ENCODE measurements around the gene SOCS6. TPM values are rescaled to one million over a fixed set of nuclear protein-coding genes. Genes with fewer than 3 reads are reported as not detected.
"Not testable (repeated sequence)": the region's sequence is repeated elsewhere in the genome, so short reads cannot be mapped to it uniquely, and the experiment has no call there.

Gene SOCS6
- total RNA-seq, 1 donor from 2014 or later: 29.9 TPM

DNA sequence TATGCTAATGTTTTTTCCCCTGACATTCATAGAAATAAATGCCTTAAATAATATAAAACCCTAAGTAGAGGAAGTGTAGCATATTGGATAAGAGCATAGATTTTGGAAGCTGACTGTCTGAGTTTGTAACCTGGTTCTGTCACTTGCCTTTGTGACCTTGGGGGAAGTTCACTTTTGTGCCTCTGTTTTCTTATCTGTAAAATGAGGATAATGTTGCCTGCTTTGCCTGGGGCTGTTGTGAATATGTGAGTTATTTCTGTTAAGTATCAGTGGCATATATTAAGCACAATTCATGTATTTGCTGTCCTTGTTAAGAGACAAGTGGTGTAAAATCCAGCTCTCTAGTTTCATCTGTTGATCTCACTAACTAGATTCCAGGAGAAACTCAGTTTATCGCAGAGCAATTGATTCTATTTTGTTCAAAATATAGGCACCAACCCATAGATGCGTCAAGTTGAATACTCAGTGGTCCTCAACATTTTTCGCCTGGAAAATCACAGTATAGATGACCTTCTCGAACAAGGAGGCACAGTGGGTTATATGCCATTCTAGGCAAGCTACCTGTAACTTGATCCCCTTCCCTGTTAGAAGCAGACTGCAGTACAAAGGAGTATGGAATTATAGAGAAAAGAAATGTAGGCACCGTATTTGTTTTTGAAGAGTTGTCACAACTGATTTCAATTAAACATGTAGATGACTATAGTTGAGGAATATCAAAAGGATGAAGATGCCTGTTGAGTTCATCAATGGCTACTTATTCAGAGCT, 67.0 kb downstream of the SOCS6 start:
- no peak for DNase-seq (ENCODE audit: low spot score)

DNA sequence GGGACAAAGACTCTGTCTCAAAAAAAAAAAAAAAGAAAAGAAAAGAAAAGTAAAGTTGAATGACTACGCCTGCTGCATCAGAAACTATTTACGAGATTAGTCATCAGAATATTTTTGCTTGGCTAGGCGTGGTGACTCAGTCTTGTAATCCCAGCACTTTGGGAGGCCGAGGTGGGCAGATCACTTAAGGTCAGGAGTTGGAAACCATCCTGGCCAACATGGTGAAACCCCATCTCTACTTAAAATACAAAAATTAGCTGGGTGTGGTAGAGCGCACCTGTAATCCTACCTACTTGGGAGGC, 69.2 kb downstream of the SOCS6 start:
- DNase-seq (ENCODE audit: low spot score): not testable (repeated sequence)

DNA sequence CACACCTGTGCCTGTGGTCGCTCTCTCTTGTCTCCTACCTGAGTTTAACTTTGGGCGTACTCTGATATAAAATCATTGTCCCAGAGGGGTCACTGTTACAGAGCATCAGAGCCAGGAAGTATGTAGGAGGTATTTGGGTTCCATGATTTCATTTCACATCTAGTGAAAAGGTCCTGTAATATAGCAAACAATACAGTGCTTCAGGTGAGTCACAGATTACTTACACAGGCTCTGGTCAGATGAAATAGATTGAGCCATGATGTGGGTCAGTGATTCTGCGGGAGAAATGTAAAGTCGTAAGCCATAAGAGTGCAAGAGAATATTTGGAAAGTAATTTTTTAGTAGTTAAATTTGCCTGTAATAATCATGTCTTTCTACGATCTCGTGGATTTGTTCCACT, 70.2 kb downstream of the SOCS6 start:
- DNase-seq (ENCODE audit: low spot score): no peak

DNA sequence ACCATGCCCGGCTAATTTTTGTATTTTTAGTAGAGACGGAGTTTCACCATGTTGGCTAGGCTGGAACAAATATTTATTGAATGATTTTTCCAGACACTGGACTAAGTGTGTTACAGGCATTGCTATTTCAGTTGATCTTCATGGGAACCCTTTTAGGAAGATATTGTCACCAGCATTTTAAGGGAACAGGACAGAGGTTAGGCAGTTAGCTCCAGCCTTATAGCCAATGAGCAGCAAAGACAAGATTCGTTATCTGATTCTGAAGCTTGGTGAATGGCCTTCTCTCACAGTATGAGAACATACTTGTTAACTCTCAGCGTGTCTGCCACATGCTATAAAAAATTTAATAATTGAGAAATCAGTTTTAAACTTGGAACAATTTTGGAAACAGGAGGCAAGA, 73.4 kb downstream of the SOCS6 start:
- no peak for DNase-seq (ENCODE audit: low spot score)

DNA sequence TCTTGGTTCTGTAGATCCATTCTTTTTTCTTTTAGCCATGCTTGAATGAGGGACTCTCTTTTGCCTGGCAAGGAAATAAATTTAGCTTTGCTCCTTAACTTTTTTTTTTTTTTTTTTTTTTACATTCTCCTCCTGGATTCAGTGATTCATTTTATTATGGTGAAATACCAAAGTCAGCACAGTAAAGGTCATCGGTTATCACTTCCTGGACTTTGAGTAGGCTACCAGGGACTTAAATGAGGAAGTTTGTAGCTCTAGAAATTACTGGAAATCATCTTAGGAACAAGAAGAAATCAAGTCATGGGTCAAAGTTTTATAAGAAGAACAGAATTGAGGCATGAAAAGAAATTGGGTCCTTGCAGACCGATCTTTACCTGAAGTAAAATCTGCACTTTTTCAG, 75.0 kb downstream of the SOCS6 start:
- no peak for DNase-seq (ENCODE audit: low spot score)

DNA sequence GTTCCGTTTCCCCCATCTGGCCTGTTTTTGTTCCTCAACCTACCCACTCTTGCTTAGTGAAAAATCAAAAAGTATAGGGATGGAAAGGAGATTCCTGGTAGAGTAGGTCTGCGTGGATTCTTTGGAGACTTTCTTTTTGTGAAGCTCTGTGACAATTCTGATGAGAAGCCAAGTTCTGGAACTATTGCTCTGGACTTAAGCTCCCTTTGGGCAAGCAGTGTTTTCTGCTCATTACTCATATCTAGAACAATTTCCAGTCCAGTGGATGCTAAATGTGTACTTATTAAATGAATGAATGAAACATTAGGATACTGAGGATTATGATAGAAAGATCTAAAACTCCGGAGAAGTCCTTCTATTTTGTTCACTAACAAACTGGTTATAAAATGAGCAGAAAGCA, 76.5 kb downstream of the SOCS6 start:
- no peak for DNase-seq (ENCODE audit: low spot score)

DNA sequence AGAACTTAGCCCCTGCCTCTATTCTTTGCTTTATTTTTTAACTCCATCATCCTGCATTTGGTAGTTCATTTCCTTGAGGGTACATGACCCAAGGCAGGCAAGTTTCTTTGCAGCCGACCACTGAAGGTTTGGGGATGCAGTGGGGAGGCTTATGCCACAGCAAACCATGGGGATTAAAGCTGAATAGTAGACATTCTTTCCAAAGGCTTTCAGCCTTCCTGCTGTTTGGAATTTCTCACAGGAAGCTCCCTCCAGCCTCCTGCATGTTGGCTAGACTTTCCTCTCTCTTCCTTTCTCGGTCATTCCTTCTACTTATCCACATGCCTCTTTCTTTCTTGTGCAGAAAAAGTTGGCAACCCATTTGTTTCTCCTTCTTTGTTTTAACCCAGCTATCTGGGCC, 77.3 kb downstream of the SOCS6 start:
- no peak for DNase-seq (ENCODE audit: low spot score)

DNA sequence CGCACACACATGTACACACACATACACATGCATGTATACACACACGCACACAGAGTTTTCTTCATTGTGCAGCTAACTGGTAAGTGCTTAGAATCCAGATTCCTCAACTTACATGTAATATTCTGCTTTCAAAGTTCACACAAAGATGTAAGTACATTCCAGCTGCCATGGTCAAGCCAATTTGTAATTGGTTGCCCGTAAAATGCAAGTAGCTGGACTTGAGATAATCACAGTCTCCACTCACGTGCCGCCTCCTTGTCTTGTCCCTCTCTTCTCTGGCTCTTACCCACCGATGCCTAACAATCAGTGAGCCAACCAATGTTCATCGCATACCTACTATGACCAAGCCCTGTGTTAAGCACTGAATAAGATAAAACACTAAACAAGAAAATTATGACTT, 77.8 kb downstream of the SOCS6 start:
- no peak for DNase-seq (ENCODE audit: low spot score)

DNA sequence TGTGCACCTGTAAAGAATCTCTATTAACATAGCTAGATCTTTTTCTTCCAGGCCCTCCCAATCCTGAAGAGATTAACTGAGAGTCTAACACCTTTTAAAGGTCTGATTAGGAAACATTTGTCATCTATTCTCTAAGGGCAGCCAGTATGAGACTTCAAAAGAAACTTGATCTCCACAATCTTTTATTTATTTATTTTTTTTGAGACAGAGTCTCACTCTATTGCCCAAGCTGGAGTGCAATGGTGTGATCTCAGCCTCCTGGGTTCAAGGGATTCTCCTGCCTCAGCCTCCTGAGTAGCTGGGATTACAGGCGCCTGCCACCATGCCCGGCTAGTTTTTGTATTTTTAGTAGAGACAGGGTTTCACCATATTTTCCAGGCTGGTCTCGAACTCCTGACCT, 78.5 kb downstream of the SOCS6 start:
- not testable (repeated sequence) for DNase-seq (ENCODE audit: low spot score)

DNA sequence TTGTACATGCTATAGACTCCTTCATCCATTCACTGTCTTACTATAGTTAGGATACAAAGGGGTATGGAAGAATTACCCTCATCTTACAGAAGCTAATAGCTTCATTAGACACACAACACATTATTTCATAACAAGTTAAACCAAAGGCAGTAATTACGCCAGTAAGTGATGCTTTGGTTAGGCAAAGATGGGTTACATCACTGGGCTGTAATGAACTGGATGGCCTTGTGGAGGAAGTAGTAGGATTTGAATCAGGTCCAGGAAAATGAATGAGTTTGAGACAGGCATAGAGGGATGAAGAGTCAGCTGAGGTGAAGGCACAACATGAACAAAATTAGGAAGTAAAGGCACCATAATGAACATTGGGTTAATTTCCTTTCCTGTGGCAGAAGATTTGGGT, 80.1 kb downstream of the SOCS6 start:
- DNase-seq (ENCODE audit: low spot score): no peak

DNA sequence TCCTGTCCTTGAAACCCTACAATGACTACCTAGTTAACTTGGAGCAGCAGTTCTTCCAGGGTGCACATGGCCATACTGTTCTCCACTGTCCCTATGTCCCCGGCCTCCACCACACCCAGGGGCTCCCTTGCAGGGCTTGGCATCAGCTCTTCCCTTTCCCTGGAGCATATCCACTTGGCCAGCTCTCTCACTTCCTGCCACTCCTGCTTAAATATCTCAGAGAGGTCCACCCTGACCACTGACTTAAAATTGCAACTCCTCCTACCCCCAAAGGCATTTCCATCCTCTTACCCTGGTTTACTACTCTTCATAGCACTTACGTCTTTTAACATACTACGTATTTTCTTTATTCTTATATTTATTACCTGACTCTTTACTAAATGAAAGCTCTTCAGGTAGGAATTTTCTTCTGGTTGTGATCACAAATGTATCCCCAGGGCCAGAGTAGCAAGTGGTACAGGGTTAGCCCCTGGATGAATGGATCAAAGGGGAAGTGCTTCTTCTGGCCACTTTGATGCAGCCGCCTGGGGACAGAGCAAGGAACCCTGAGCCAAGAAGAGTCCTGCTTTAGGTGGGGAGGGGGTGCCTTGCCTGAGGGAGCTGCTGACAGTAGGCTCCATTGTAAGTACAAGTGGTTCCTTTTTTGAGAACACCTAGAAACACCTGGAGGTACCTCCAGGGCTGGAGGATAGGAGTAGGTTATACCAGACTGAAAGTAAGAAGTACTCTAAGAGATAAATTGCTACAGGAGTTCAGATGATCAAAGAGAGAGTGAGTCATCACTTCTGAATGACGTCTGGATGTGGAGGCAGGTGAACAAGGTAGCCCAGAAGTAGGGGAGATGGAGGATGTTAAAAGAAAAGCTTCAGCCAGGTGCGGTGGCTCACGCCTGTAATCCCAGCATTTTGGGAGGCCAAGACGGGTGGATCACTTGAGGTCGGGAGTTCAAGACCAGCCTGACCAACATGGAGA, 82.2 kb downstream of the SOCS6 start:
- DNase-seq (ENCODE audit: low spot score): no peak

DNA sequence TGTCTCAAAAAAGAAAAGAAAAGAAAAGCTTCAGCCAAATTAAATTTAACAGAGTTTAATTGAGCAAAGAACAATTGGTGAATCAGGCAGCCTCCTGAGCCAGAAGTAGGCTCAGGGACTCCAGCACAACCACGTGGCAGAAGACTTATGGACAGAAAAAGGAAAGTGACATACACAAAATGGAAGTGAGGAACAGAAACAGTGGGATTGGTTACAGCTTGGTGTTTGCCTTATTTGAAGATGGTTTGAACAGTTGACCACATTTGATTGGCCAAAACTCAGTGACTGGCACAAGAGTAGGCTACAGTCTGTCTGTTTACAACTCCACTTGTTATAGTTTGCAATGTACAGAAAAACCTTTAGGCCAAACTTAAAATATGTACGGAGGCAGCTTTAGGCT, 83.1 kb downstream of the SOCS6 start:
- no peak for DNase-seq (ENCODE audit: low spot score)

DNA sequence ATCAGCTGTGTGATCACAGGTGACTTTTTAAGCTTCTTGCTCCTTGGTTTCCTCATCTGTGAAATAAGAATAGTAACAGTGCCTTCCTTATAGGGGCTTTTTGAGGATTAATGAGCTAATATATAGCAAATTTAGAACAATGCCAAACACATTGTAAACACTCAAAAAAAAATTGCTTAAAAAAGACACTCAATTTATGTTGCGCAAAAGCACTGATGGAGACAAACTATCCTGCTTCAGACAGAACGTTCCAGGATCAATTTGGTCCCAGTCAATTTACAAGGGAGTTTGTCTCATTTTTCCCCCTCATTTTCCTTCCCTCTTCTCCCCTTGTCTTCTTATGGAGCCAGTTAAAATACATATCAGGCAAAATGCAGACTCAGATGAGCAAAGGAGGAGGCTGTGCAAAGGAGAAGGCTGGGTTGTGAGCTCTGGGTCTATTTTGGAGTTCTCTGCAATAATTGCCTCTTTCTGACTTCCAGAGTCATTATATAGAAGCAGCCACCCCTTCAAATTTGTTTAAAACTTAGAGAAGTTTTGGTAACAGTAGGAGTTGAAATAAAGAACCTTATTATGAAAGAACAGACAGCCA, 83.7 kb downstream of the SOCS6 start:
- DNase-seq (ENCODE audit: low spot score): no peak

DNA sequence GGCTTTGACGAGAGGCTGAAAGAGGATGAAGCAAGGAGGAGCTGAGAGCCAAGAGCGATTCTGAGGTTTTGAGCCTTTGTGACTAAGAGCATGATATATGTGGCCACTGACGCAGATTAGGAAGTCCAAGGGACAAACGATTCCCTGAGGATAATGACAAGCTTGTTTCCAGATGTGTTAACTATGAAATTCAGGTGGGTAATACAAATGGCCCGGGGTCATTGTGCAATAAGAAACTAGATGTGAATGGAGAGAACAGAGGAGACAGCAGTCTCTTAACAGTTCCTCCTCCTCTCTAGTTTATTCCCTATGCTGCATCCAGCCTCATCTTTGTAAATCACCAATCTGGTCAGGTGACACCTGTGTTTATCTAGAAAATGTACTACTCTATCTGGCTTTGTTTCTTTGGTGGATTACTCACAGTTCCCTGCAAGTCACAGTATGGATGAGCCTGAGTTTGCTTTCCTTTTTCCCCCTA, 84.2 kb downstream of the SOCS6 start:
- DNase-seq (ENCODE audit: low spot score): no peak

DNA sequence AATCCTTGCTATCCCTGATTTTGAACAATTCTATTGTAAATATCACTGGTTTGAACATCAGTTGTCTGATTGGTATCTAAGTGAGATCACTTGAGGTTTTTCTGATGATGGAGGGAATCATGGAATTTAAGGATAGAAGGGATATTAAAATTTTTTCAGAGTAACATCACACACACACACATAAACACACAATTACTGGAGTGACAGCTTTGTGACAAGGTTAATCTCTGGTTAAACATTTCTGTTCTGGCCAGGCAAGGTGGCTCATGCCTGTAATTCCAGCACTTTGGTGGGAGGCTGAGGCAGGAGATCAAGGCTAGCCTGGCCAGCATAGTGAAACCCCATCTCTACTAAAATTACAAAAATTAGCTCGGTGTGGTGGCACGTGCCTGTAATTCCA, 85.3 kb downstream of the SOCS6 start:
- DNase-seq (ENCODE audit: low spot score): no peak

DNA sequence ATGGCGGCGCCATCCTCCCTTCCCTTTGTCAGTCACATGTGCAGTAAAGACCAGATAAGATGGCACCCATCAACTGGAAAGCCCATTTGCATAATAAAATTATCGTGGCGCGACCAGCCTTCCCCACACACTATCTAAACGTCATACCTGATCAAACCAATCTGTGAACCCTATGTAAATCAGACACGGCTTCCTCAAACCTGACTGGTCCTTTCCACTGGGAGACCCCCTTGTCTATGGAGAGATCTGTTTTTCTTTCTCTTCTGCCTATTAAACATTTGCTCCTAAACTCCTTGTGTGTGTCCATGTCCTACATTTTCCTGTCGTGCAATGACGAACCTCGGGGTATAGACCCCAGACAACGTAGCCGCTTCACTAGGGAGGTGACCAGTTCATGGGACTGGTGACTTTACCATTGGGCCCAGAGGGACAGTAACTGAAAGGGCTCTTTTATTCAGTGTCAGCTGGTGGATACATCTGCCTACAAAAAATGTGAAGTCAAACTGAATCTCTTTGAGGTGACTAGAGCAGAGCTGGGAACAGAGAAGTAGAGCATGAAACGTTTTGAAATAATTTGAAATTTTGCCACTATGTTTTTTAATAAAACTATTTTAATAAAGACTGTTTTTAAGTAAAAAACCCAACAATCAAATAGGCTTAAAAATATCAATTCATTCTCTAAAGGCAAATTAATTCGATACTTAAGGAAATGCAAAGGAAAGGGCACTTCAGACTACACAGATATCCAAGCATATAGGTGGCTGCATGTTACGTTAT, 87.5 kb downstream of the SOCS6 start:
- DNase-seq (ENCODE audit: low spot score): no peak

DNA sequence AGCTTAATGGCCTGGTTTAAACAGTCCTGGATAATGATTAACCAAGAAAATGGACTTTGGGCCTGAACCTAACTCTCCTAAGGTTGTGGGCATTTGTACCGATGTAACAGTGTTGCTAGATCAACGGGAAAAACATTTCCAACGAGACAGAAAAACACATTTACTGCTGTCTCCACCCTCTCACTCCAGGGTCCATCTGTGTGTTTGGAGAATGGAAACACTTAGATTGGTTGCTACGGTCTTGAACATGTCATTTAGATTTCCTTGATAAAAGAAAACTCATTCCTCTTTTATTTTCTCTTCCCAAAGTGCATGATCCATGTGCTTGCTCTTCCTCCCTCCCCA, 88.0 kb downstream of the SOCS6 start:
- DNase-seq (ENCODE audit: low spot score): peak; percentile 44

DNA sequence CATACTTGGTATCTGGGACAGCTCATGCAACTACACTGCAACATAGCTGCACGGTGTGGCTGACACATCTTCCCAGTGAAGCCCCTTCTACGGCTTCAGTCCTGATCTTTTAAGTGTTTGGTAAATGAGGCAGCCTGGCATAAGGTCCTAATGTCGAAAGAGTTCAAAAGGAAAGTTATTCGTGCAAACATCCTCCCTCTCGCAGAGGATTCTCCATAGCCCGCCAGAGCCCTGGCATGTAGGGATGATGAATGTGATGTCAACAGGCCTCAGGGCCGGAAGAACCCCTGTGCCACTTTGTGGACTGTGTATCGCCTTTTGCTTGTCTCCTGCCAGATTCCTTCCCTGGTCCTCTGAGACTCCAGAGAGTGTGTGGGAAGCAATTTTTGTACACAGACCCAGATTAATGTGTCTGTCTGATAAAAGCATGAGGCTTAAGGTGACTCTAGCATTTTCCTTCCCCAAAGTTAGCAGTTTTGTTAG, 88.5 kb downstream of the SOCS6 start:
- no peak for DNase-seq (ENCODE audit: low spot score)

DNA sequence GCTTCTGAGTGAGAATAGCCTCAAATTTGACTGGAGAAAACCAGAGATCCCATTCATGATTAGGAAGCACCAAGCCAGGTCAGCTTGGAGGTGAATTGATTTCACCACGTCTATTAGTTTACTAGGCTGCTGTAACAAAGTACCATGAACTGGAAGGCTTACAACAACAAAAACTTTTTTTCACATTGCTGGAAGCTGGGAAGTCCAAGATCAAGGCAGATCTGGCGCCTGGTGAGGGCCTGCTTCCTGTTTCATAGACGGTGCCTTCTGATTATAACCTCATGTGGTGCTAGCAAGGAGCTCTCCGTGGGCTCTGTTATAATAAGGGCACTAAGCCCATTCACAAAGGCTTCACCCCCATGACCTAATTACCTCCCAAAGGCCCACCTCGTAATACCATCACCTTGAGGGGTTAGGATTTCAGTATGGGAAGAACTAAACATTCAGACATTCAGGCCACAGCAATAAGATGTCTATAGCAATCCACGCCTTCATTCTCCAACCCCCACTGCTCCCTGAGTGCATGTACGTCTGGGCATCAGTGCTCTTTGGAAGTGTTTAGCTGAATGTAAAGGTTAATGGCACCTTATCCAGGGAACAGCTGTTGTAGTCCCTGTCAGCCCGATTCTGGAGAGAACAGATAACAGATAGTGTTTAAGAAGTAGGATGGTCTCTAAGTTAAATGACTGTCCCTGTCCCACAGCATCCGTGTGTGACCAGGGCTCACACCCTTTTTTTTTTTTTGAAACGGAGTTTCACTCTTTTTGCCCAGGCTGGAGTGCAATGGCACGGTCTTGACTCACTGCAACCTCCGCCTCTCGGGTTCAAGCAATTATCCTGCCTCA, 89.2 kb downstream of the SOCS6 start:
- no peak for DNase-seq (ENCODE audit: low spot score)

All from mucosa of gallbladder (tissue), 1 donor.